H1 (cell line): ENCODE data around the gene ART5. TPM values are rescaled to one million over a fixed set of nuclear protein-coding genes. Genes with fewer than 3 reads are reported as not detected.

ENCODE experiments used
- CTCF ChIA-PET: fragments of 300-600 bp; sonication (Branson Sonifier 250); formaldehyde crosslinking; loops from one replicate; lab custom pipeline; 2021; ENCODE audit not compliant: partially characterized antibody; lab: Charles Lee
- POLR2A ChIA-PET: fragments of 300-600 bp; sonication (Branson Sonifier 250); formaldehyde crosslinking; loops from one replicate; lab custom pipeline; 2021; ENCODE audit warnings: inconsistent platforms; ENCODE audit not compliant: partially characterized antibody; lab: Charles Lee
- DNase-seq, 2 experiments: peaks; one replicate each; pipeline versions ENCODE4 v3.0.0 to v3.0.0-alpha.2; 2010 to 2022; ENCODE audit warnings: low spot score in 2 of 2, low read depth in 1 of 2, mixed read lengths in 1 of 2
- FAIRE-seq: peaks from 2 replicates; lab custom pipeline; 2011; peaks lifted over from hg19 to GRCh38; lab: Jason Lieb, UNC
- H2AFZ ChIP-seq: 2 replicates; pipeline ENCODE4 v1.8.1; 2012; ENCODE audit warnings: low read length, inconsistent platforms
- H2AK5ac ChIP-seq: 2 replicates; pipeline ENCODE4 v1.6.1; 2013; ENCODE audit warnings: low read depth, low read length
- H2BK120ac ChIP-seq: replicated peaks from 2 replicates; pipeline ENCODE3; 2013; ENCODE audit warnings: low read depth, low read length, inconsistent platforms
- H2BK12ac ChIP-seq: 2 replicates; pipeline ENCODE4 v1.6.1; 2013; ENCODE audit warnings: low read depth, low read length
- H2BK15ac ChIP-seq: 2 replicates; pipeline ENCODE4 v1.6.1; 2013; ENCODE audit warnings: low read length
- H2BK20ac ChIP-seq: 2 replicates; pipeline ENCODE4 v1.6.1; 2013; ENCODE audit warnings: low read length
- H2BK5ac ChIP-seq: 2 replicates; pipeline ENCODE4 v1.6.1; 2013; ENCODE audit warnings: low read depth, low read length
- H3K14ac ChIP-seq: 2 replicates; pipeline ENCODE4 v1.6.1; 2013; ENCODE audit warnings: inconsistent platforms; ENCODE audit not compliant: insufficient read length
- H3K18ac ChIP-seq: 2 replicates; pipeline ENCODE4 v1.6.1; 2013; ENCODE audit warnings: low read length; ENCODE audit errors: extremely low read depth
- H3K23ac ChIP-seq: 2 replicates; pipeline ENCODE4 v1.6.1; 2013; ENCODE audit warnings: inconsistent platforms; ENCODE audit not compliant: insufficient read length
- H3K23me2 ChIP-seq: 2 replicates; pipeline ENCODE4 v1.6.1; 2013; ENCODE audit warnings: low read depth, low read length
- H3K27ac ChIP-seq: 2 replicates; pipeline ENCODE4 v1.6.1; 2011; ENCODE audit warnings: low read depth, low read length, inconsistent platforms
- H3K27me3 ChIP-seq, 4 experiments: replicated peaks in 1 of 4; 1 replicate in 1 of 4; 2 replicates in 3 of 4; pipeline versions ENCODE4 v1.6.1 to v1.8.1; 2011 to 2013; ENCODE audit warnings: low read length in 3 of 4, mild to moderate bottlenecking in 3 of 4, inconsistent platforms in 2 of 4, mixed read lengths in 2 of 4, moderate library complexity in 1 of 4; ENCODE audit not compliant: control insufficient read depth in 3 of 4, insufficient read depth in 3 of 4; ENCODE audit errors: extremely low read depth in 1 of 4
- H3K36me3 ChIP-seq, 4 experiments: 2 replicates each; pipeline versions ENCODE4 v1.6.1 to v1.8.1; 2011 to 2013; ENCODE audit warnings: mild to moderate bottlenecking in 4 of 4, low read length in 3 of 4, moderate library complexity in 2 of 4, control low read depth in 1 of 4, inconsistent platforms in 1 of 4; ENCODE audit not compliant: insufficient read depth in 4 of 4, control insufficient read depth in 2 of 4
- H3K4ac ChIP-seq: replicated peaks from 2 replicates; pipeline ENCODE3; 2013; ENCODE audit warnings: low read length, low read depth, mixed read lengths, inconsistent platforms; ENCODE audit not compliant: insufficient read length
- H3K4me1 ChIP-seq, 4 experiments: replicated peaks in 1 of 4; 1 replicate in 1 of 4; 2 replicates in 3 of 4; pipeline versions ENCODE4 v1.6.1 to v1.8.1; 2011 to 2013; ENCODE audit warnings: low read length in 3 of 4, inconsistent platforms in 2 of 4, mixed read lengths in 1 of 4; ENCODE audit not compliant: insufficient read depth in 4 of 4, control insufficient read depth in 3 of 4
- H3K4me2 ChIP-seq, 2 experiments: 2 replicates each; pipeline versions ENCODE4 v1.6.1 to v1.8.1; 2011 to 2013; ENCODE audit warnings: low read depth in 2 of 2, low read length in 2 of 2, control low read depth in 1 of 2, inconsistent platforms in 1 of 2, mild to moderate bottlenecking in 1 of 2; ENCODE audit not compliant: insufficient read depth in 1 of 2
- H3K4me3 ChIP-seq, 4 experiments: fragments of 200-600, 300-600 bp in 1 of 4; sonication (generic), shearing (Covaris generic), sonication (Bioruptor Twin) in 1 of 4; 2 replicates each; pipeline versions ENCODE4 v1.5.1 to v1.8.1; 2011 to 2016; ENCODE audit warnings: low read length in 4 of 4, low read depth in 3 of 4, control low read depth in 2 of 4, inconsistent platforms in 2 of 4, mild to moderate bottlenecking in 2 of 4, mixed read lengths in 1 of 4, moderate library complexity in 1 of 4; ENCODE audit not compliant: insufficient read depth in 2 of 4; ENCODE audit errors: extremely low read depth in 1 of 4
- H3K56ac ChIP-seq: replicated peaks from 2 replicates; pipeline ENCODE3; 2013; ENCODE audit warnings: low read depth, mild to moderate bottlenecking, mixed read lengths, low read length, inconsistent platforms; ENCODE audit not compliant: insufficient read length
- H3K79me1 ChIP-seq: 2 replicates; pipeline ENCODE4 v1.6.1; 2013; ENCODE audit warnings: low read depth, low read length, control low read depth
- H3K79me2 ChIP-seq, 2 experiments: 2 replicates each; pipeline versions ENCODE4 v1.6.1 to v1.8.1; 2012 to 2013; ENCODE audit warnings: low read length in 2 of 2, mild to moderate bottlenecking in 2 of 2, inconsistent platforms in 1 of 2; ENCODE audit not compliant: insufficient read depth in 2 of 2, control insufficient read depth in 1 of 2
- H3K9ac ChIP-seq, 4 experiments: replicated peaks in 1 of 4; 1 replicate in 1 of 4; 2 replicates in 3 of 4; pipeline versions ENCODE4 v1.6.1 to v1.8.1; 2011 to 2013; ENCODE audit warnings: low read depth in 3 of 4, low read length in 3 of 4, control low read depth in 2 of 4, mild to moderate bottlenecking in 2 of 4, moderate library complexity in 2 of 4, inconsistent platforms in 1 of 4; ENCODE audit errors: extremely low read depth in 1 of 4
- H3K9me3 ChIP-seq, 2 experiments: 2 replicates each; pipeline versions ENCODE4 v1.6.1 to v1.8.1; 2012 to 2013; ENCODE audit warnings: mild to moderate bottlenecking in 2 of 2, moderate library complexity in 2 of 2, control low read depth in 1 of 2, inconsistent platforms in 1 of 2, low read depth in 1 of 2, low read length in 1 of 2, mixed read lengths in 1 of 2; ENCODE audit not compliant: insufficient read depth in 2 of 2
- H4K20me1 ChIP-seq, 2 experiments: replicated peaks in 1 of 2; 2 replicates each; pipeline versions ENCODE3 to v1.8.1; 2011 to 2013; ENCODE audit warnings: inconsistent platforms in 2 of 2, low read length in 2 of 2, mild to moderate bottlenecking in 1 of 2; ENCODE audit not compliant: insufficient read depth in 2 of 2, control insufficient read depth in 1 of 2
- H4K5ac ChIP-seq: 2 replicates; pipeline ENCODE4 v1.6.1; 2013; ENCODE audit warnings: low read length, low read depth, mixed read lengths, inconsistent platforms; ENCODE audit not compliant: insufficient read length
- H4K8ac ChIP-seq: 2 replicates; pipeline ENCODE4 v1.8.0; 2013; ENCODE audit warnings: mild to moderate bottlenecking, moderate library complexity, low read length, inconsistent platforms; ENCODE audit not compliant: insufficient read depth; ENCODE audit errors: extremely low read depth
- H4K91ac ChIP-seq: replicated peaks from 2 replicates; pipeline ENCODE3; 2013; ENCODE audit warnings: low read length, mixed read lengths, inconsistent platforms; ENCODE audit not compliant: insufficient read length
- HDAC2 ChIP-seq, 2 experiments: fragments of 300-600 bp in 1 of 2; sonication (generic) in 1 of 2; IDR thresholded peaks; 2 replicates each; pipeline ENCODE4 v1.6.1; 2011 to 2012; ENCODE audit warnings: low read depth in 2 of 2, low read length in 2 of 2, mild to moderate bottlenecking in 2 of 2, moderate library complexity in 2 of 2, borderline replicate concordance in 1 of 2, inconsistent platforms in 1 of 2
- MAX ChIP-seq: IDR thresholded peaks from 2 replicates; pipeline ENCODE4 v1.6.1; 2012; ENCODE audit warnings: inconsistent platforms
- POLR2A ChIP-seq, 2 experiments: IDR thresholded peaks; 1 replicate in 1 of 2; 2 replicates in 1 of 2; pipeline ENCODE4 v1.6.1; 2011; ENCODE audit warnings: low read depth in 2 of 2, low read length in 2 of 2, mild to moderate bottlenecking in 2 of 2; ENCODE audit errors: control extremely low read depth in 1 of 2
- WGBS, 2 experiments: shearing (Covaris generic) in 1 of 2; methylation state at CpG; one replicate each; pipeline versions ENCODE4 v1.1.6 to v1.1.7; 2013 to 2015; ENCODE audit warnings: low lambda C conversion rate in 2 of 2, mixed read lengths in 2 of 2, inconsistent platforms in 1 of 2, low coverage in 1 of 2, missing lambda C conversion rate in 1 of 2; ENCODE audit not compliant: insufficient replicate concordance in 2 of 2, insufficient coverage in 1 of 2, insufficient read length in 1 of 2; ENCODE audit errors: extremely low coverage in 1 of 2, missing lambda C conversion rate in 1 of 2; 5-methylcytosine and 5-hydroxymethylcytosine counted together
- polyA plus RNA-seq, 7 experiments: library from polyadenylated mRNA; depleted of rRNA in 3 of 7; stranded (reverse) in 5 of 7; unstranded in 2 of 7; fragments of >200 nt in 5 of 7; fragments of 200-250 nt in 2 of 7; gene quantifications; 1 replicate in 5 of 7; 2 replicates in 1 of 7; 4 replicates in 1 of 7; pipeline versions ENCODE4 v1.2.1 to v1.2.3, GENCODE V29; 2011 to 2013; ENCODE audit warnings: missing spikeins in 2 of 7, mixed read lengths in 2 of 7
- total RNA-seq: library from RNA; stranded (reverse); fragmentation: NEBNext Ultra II Directional; extraction: Animal tissue kit (Norgen Biotek cat#: 25700); gene quantifications from 2 replicates; pipeline ENCODE4 v1.2.1, GENCODE V29; 2021

Gene ART5
- total and polyA plus RNA-seq, 2 of the 8 experiments (the other 6 are each of a cell fraction or from before 2014, with no cell fraction given): 6.0 to 7.5 TPM

- H4K8ac ChIP-seq: no peak overlapping the region
- no peak for DNase-seq
- no peak overlapping the region for H3K9ac ChIP-seq
- TF ChIP-seq MAX: no peak
- TF ChIP-seq POLR2A (IDR thresholded peaks at IDR 0.05; ENCODE audit: control extremely low read depth in 1 of 2, low read depth in 2 of 2, low read length in 2 of 2): no peak
- no peak for TF ChIP-seq HDAC2 (IDR thresholded peaks at IDR 0.05; ENCODE audit: borderline replicate concordance in 1 of 2, low read depth in 2 of 2, low read length in 2 of 2)
These were observed 37.6 kb downstream of the ART5 start for GRCh38 chr11:3604167-3604566.

More at GRCh38 chr11:3604167-3604566, 37.6 kb downstream of the ART5 start:
- Histone ChIP-seq H2BK12ac (no peak overlapping the region), H4K20me1 (no peaks in the 10 kb centered on the region), H3K79me2 (no peaks in the 10 kb centered on the region), H3K9me3 (no peaks in the 10 kb centered on the region), H2BK120ac (no peak overlapping the region), H2BK20ac (no peak overlapping the region), H3K36me3 (no peaks in the 10 kb centered on the region), H3K79me1 (no peaks in the 10 kb centered on the region), H2BK15ac (no peak overlapping the region), H3K27me3 (no peaks in the 10 kb centered on the region), H3K27ac (no peak overlapping the region), H3K4ac (no peak overlapping the region), H4K5ac (no peak overlapping the region), H3K18ac (no peak overlapping the region), H3K56ac (no peak overlapping the region), H3K4me1 (no peaks in the 10 kb centered on the region), H3K23ac (no peak overlapping the region), H2AFZ (no peak overlapping the region), H4K91ac (no peak overlapping the region), H3K23me2 (no peaks in the 10 kb centered on the region), H2AK5ac (no peak overlapping the region), H3K14ac (no peak overlapping the region), H3K4me3 (no peak overlapping the region), H3K4me2 (no peak overlapping the region), H2BK5ac (no peak overlapping the region)
- no peak for FAIRE-seq
- POLR2A ChIA-PET: interaction anchor here (0.6 kb wide), 1 partner anchor 172 kb away, joined by 3 read pairs; no protein-coding TSS in a partner anchor
- WGBS, 2 experiments: 79% methylated on average over 3 of the region's 3 CpGs; no CpG with 5 or more reads in 1 of the 2 experiments
- CTCF ChIA-PET: interaction anchor here (1.0 to 3.3 kb wide), 4 partner anchors 9 to 127 kb away, joined by 3 to 12 read pairs (median 4); no protein-coding TSS in a partner anchor
